Measurements from ENCODE around the gene CLEC5A.
"Not testable (repeated sequence)": the region's sequence is repeated elsewhere in the genome, so short reads cannot be mapped to it uniquely, and the experiment has no call there.

CLEC5A gene

GRCh38 chr7:141946796-141947195 is at the start of gene CLEC5A:
Gene CLEC5A, minus strand, starts transcription at chr7:141946974. Its CDS starts 682 bp downstream, at chr7:141946292.
- no peak for TF ChIP-seq CTCF (IDR thresholded peaks at IDR 0.05; ENCODE audit: low read depth, low read length)

GRCh38 chr7:141993354-141993753 is 46.6 kb upstream of the CLEC5A start:
- DNase-seq (ENCODE audit: extremely low read depth, low read depth) = no peak
- TF ChIP-seq CTCF (IDR thresholded peaks at IDR 0.05; ENCODE audit: low read depth, low read length) = no peak

More at GRCh38 chr7:141946796-141947195, at the start of gene CLEC5A:
- DNase-seq (ENCODE audit: extremely low read depth, low read depth) = no peak

GRCh38 chr7:141992688-141993087 is 45.9 kb upstream of the CLEC5A start:
- no peak for DNase-seq (ENCODE audit: extremely low read depth, low read depth)
- no peak for TF ChIP-seq CTCF (IDR thresholded peaks at IDR 0.05; ENCODE audit: low read depth, low read length)

- DNase-seq (ENCODE audit: extremely low read depth, low read depth) = no peak
- no peak for TF ChIP-seq CTCF (IDR thresholded peaks at IDR 0.05; ENCODE audit: low read depth, low read length)
Observed at GRCh38 chr7:141992156-141992555, 45.4 kb upstream of the CLEC5A start.

GRCh38 chr7:141991140-141991539 is 44.4 kb upstream of the CLEC5A start:
- no peak for DNase-seq (ENCODE audit: extremely low read depth, low read depth)

GRCh38 chr7:141990011-141990725 is 43.4 kb upstream of the CLEC5A start:
- no peak for DNase-seq (ENCODE audit: extremely low read depth, low read depth)
- no peak for TF ChIP-seq CTCF (IDR thresholded peaks at IDR 0.05; ENCODE audit: low read depth, low read length)

More at GRCh38 chr7:141991140-141991539, 44.4 kb upstream of the CLEC5A start:
- TF ChIP-seq CTCF (IDR thresholded peaks at IDR 0.05; ENCODE audit: low read depth, low read length) = no peak

GRCh38 chr7:141987803-141988202 is 41.0 kb upstream of the CLEC5A start:
- not testable (repeated sequence) for DNase-seq (ENCODE audit: extremely low read depth, low read depth)

- TF ChIP-seq CTCF (IDR thresholded peaks at IDR 0.05; ENCODE audit: low read depth, low read length) = no peak
- DNase-seq (ENCODE audit: extremely low read depth, low read depth) = no peak
Observed at GRCh38 chr7:141986923-141987322, 40.1 kb upstream of the CLEC5A start.

- not testable (repeated sequence) for DNase-seq (ENCODE audit: extremely low read depth, low read depth)
Observed at GRCh38 chr7:141985926-141986325, 39.2 kb upstream of the CLEC5A start.
